Transverse colon (tissue), 4 donors: ENCODE measurements around the gene TNS1. TPM values are rescaled to one million over a fixed set of nuclear protein-coding genes. Genes with fewer than 3 reads are reported as not detected.

ENCODE experiments used
- DNase-seq: peaks from one replicate; pipeline ENCODE4 v3.0.0-alpha.2; 2019
- H3K27ac ChIP-seq, 4 donors: fragments of 200-600 bp; sonication (generic); 2 replicates each; pipeline ENCODE4 v1.5.1; 2016 to 2018; ENCODE audit warnings: inconsistent platforms in 4 of 4
- H3K27me3 ChIP-seq: fragments of 200-600 bp; sonication (generic); 2 replicates; pipeline ENCODE4 v1.5.1; 2017; ENCODE audit warnings: inconsistent platforms
- H3K36me3 ChIP-seq, 4 donors: fragments of 200-600 bp; sonication (generic); 2 replicates each; pipeline ENCODE4 v1.5.1; 2017 to 2019; ENCODE audit warnings: inconsistent platforms in 4 of 4
- H3K4me1 ChIP-seq, 4 donors: fragments of 200-600 bp; sonication (generic); 2 replicates each; pipeline ENCODE4 v1.5.1; 2017 to 2020; ENCODE audit warnings: inconsistent platforms in 4 of 4
- H3K4me3 ChIP-seq, 4 donors: fragments of 200-600 bp; sonication (generic); 1 replicate in 1 of 4; 2 replicates in 3 of 4; pipeline versions ENCODE4 v1.5.1 to v1.6.1; 2017 to 2019; ENCODE audit warnings: inconsistent platforms in 4 of 4
- H3K9me3 ChIP-seq, 2 donors: fragments of 200-600 bp; sonication (generic); 2 replicates each; pipeline ENCODE4 v1.5.1; 2017 to 2019; ENCODE audit warnings: inconsistent platforms in 2 of 2
- CTCF ChIP-seq, 5 experiments: fragments of 200-600 bp in 3 of 5; fragments of 450-650 bp in 2 of 5; sonication (generic) in 3 of 5; IDR thresholded peaks; 1 replicate in 2 of 5; 2 replicates in 3 of 5; pipeline ENCODE4 v1.5.1; 2016 to 2017; ENCODE audit warnings: antibody characterized with exemption in 5 of 5, inconsistent platforms in 3 of 5, mild to moderate bottlenecking in 2 of 5, moderate library complexity in 1 of 5
- EP300 ChIP-seq: sonication (generic); formaldehyde crosslinking; IDR thresholded peaks from one replicate; pipeline ENCODE4 v1.6.1; 2017; ENCODE audit warnings: antibody characterized with exemption, low read depth
- POLR2A ChIP-seq: fragments of 450-650 bp; IDR thresholded peaks from one replicate; pipeline ENCODE4 v1.6.1; 2016; ENCODE audit warnings: antibody characterized with exemption, mild to moderate bottlenecking, moderate library complexity
- POLR2AphosphoS5 ChIP-seq, 3 donors: sonication (generic); formaldehyde crosslinking; IDR thresholded peaks; one replicate each; pipeline ENCODE4 v1.6.1; 2016; ENCODE audit warnings: antibody characterized with exemption in 3 of 3
- WGBS, 2 donors: methylation state at CpG; one replicate each; pipeline ENCODE4 v1.1.5; 2018; ENCODE audit warnings: low coverage in 1 of 2; 5-methylcytosine and 5-hydroxymethylcytosine counted together
- in situ Hi-C, 4 donors: fragments of 200-750 bp; cut with MboI; loops; one replicate each; pipeline versions ENCODE4 v1.15.0 to v1.15.1; 2017; ENCODE audit warnings: low sequenced_read_pairs in 3 of 4, low pct_ligation_motif_present in 1 of 4, low pct_unique_long_range_greater_than_20kb in 1 of 4
- intact Hi-C: fragments of 100-400 bp; cut with DNase I; formaldehyde crosslinking; loops from one replicate; pipeline ENCODE4 v1.15.1; 2023; ENCODE audit warnings: low total_unique reads
- total RNA-seq, 4 donors: library from RNA; depleted of rRNA; stranded (reverse); fragments of >200 nt; gene quantifications; one replicate each; pipeline ENCODE4 v1.1.0, GENCODE V29; 2016

TNS1 gene
- total RNA-seq, 4 donors from 2014 or later = 101 to 487 (median 231) TPM

GRCh38 chr2:217816396-217816869 lies 186.4 kb downstream of the TNS1 start:
- Histone ChIP-seq H3K36me3 (peaks cover 0 to 8% (median 0%) of the 10 kb centered on the region in 4 donors), H3K27me3 (no peaks in the 10 kb centered on the region), H3K27ac (peak overlapping the region; percentile 29 to 74 (median 55)), H3K4me3 (no peak overlapping the region), H3K9me3 (no peaks in the 10 kb centered on the region), H3K4me1 (peaks cover 0 to 34% (median 19%) of the 10 kb centered on the region in 4 donors)
- no peak for DNase-seq
- 47 to 80% methylated on average over 1 to 9 of the region's 11 CpGs for WGBS, 2 donors
- intact Hi-C loops = no loop called here
- TF ChIP-seq CTCF (IDR thresholded peaks at IDR 0.05) (no peak), POLR2AphosphoS5 (IDR thresholded peaks at IDR 0.05) (peak in 2 of 3 donors; percentile 27 to 58)
- in situ Hi-C loops = no loop called here

- Histone ChIP-seq H3K27ac (no peak overlapping the region), H3K27me3 (no peaks in the 10 kb centered on the region), H3K4me3 (no peak overlapping the region), H3K9me3 (no peaks in the 10 kb centered on the region), H3K36me3 (peaks cover 0 to 8% (median 1%) of the 10 kb centered on the region in 4 donors), H3K4me1 (peaks cover 0 to 25% (median 16%) of the 10 kb centered on the region in 4 donors)
- WGBS, 2 donors = 64 to 81% methylated on average over 5 to 6 of the region's 6 CpGs
- TF ChIP-seq POLR2AphosphoS5 (IDR thresholded peaks at IDR 0.05) (no peak), EP300 (no peak), POLR2A (no peak), CTCF (IDR thresholded peaks at IDR 0.05) (no peak)
- DNase-seq = no peak
- intact Hi-C loops (no loop called here), in situ Hi-C loops (no loop called here)
Observed at GRCh38 chr2:217813828-217814227, 189.0 kb downstream of the TNS1 start.

- TF ChIP-seq POLR2A = no peak
- no peak for TF ChIP-seq POLR2AphosphoS5 (IDR thresholded peaks at IDR 0.05)
- no peak for TF ChIP-seq CTCF (IDR thresholded peaks at IDR 0.05)
- no peak for TF ChIP-seq EP300
- Histone ChIP-seq H3K9me3 (no peaks in the 10 kb centered on the region), H3K36me3 (peaks cover 0 to 14% (median 7%) of the 10 kb centered on the region in 4 donors), H3K27ac (peak overlapping the region in 1 of 4 donors; percentile 5), H3K4me3 (no peak overlapping the region), H3K27me3 (no peaks in the 10 kb centered on the region), H3K4me1 (peaks cover 0 to 28% (median 9%) of the 10 kb centered on the region in 4 donors)
- no peak for DNase-seq
- intact Hi-C loops = no loop called here
- in situ Hi-C loops = no loop called here
- WGBS, 2 donors = 83 to 86% methylated on average over 1 to 6 of the region's 6 CpGs
Observed at GRCh38 chr2:217812170-217812569, 190.6 kb downstream of the TNS1 start.

GRCh38 chr2:217810260-217810659 lies 192.5 kb downstream of the TNS1 start:
- H3K9me3 ChIP-seq = no peaks in the 10 kb centered on the region
- intact Hi-C loops (no loop called here), in situ Hi-C loops (no loop called here)
- no peaks in the 10 kb centered on the region for H3K27me3 ChIP-seq
- H3K4me1 ChIP-seq = peaks cover 0 to 26% (median 2%) of the 10 kb centered on the region in 4 donors
- no peak for DNase-seq
- H3K4me3 ChIP-seq = no peak overlapping the region
- peaks cover 0 to 14% (median 7%) of the 10 kb centered on the region in 4 donors for H3K36me3 ChIP-seq
- no peak for TF ChIP-seq CTCF (IDR thresholded peaks at IDR 0.05)
- TF ChIP-seq EP300 = no peak
- TF ChIP-seq POLR2AphosphoS5 (IDR thresholded peaks at IDR 0.05) = no peak
- no peak for TF ChIP-seq POLR2A
- no peak overlapping the region for H3K27ac ChIP-seq
- WGBS, 2 donors = 82 to 86% methylated on average over 2 to 7 of the region's 7 CpGs
